Kidney epithelial cell (primary cell): ENCODE measurements around the gene ACO1. TPM values are rescaled to one million over a fixed set of nuclear protein-coding genes. Genes with fewer than 3 reads are reported as not detected.

ENCODE experiments used
- DNase-seq: peaks from one replicate; pipeline ENCODE4 v3.0.0-alpha.2; 2010; ENCODE audit warnings: low read depth
- H3K27me3 ChIP-seq: 2 replicates; pipeline ENCODE4 v1.6.0; 2011; ENCODE audit warnings: low read length; ENCODE audit not compliant: control insufficient read depth, insufficient read depth
- H3K36me3 ChIP-seq: 2 replicates; pipeline ENCODE4 v1.5.1; 2011; ENCODE audit warnings: low read length; ENCODE audit not compliant: control insufficient read depth, insufficient read depth
- H3K4me3 ChIP-seq: 2 replicates; pipeline ENCODE4 v1.5.1; 2011; ENCODE audit warnings: low read depth, mild to moderate bottlenecking, control low read depth, low read length
- total RNA-seq: library from RNA; depleted of rRNA; stranded (reverse); fragments of >200 nt; gene quantifications from 2 replicates; pipeline ENCODE4 v1.2.3, GENCODE V29; 2015
- TF ChIP-seq, protein P1 (sequence below): IDR thresholded peaks from 2 replicates; pipeline ENCODE4 v1.5.1; 2011; ENCODE audit warnings: mild to moderate bottlenecking, moderate library complexity, low read length, control low read depth, inconsistent platforms; ENCODE audit not compliant: insufficient read depth, poor library complexity, severe bottlenecking

Gene ACO1
- total RNA-seq, 1 donor from 2014 or later, result 39.1 TPM

DNA sequence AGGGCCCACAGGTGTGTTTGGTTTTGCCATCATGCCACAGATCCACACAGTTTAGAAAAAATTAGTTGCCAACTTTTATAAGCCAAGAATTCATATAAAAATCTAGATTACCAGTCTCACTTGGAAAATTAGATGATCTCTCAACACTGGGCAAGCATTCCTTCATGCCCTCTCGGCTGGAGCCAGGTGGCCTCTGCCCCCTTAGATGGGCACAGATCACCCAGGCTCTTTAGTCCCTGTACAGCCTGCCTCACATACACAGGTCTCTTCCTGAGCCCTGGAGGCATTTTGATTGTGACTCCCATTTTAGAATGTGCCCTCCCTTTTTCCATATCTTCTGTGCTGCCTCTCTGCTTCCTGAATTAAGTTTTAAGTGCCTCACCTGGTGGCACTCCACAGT lies 20.0 kb downstream of the ACO1 start:
- TF ChIP-seq, protein P1, sequence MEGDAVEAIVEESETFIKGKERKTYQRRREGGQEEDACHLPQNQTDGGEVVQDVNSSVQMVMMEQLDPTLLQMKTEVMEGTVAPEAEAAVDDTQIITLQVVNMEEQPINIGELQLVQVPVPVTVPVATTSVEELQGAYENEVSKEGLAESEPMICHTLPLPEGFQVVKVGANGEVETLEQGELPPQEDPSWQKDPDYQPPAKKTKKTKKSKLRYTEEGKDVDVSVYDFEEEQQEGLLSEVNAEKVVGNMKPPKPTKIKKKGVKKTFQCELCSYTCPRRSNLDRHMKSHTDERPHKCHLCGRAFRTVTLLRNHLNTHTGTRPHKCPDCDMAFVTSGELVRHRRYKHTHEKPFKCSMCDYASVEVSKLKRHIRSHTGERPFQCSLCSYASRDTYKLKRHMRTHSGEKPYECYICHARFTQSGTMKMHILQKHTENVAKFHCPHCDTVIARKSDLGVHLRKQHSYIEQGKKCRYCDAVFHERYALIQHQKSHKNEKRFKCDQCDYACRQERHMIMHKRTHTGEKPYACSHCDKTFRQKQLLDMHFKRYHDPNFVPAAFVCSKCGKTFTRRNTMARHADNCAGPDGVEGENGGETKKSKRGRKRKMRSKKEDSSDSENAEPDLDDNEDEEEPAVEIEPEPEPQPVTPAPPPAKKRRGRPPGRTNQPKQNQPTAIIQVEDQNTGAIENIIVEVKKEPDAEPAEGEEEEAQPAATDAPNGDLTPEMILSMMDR, result no peak
- H3K36me3 ChIP-seq, result peaks cover 2% of the 10 kb centered on the region
- H3K27me3 ChIP-seq, result no peaks in the 10 kb centered on the region
- DNase-seq, result no peak
- H3K4me3 ChIP-seq, result no peak overlapping the region

- H3K36me3 ChIP-seq, result peaks cover 2% of the 10 kb centered on the region
- no peak overlapping the region for H3K4me3 ChIP-seq
- TF ChIP-seq, protein P1, result no peak
- DNase-seq, result no peak
- no peaks in the 10 kb centered on the region for H3K27me3 ChIP-seq
Observed at GRCh38 chr9:32404856-32405255, 20.4 kb downstream of the ACO1 start.

- Histone ChIP-seq H3K27me3 (no peaks in the 10 kb centered on the region), H3K4me3 (no peak overlapping the region), H3K36me3 (peaks cover 2% of the 10 kb centered on the region)
- no peak for DNase-seq
- TF ChIP-seq, protein P1, result no peak
Observed at GRCh38 chr9:32405506-32405905, 21.1 kb downstream of the ACO1 start.

DNA sequence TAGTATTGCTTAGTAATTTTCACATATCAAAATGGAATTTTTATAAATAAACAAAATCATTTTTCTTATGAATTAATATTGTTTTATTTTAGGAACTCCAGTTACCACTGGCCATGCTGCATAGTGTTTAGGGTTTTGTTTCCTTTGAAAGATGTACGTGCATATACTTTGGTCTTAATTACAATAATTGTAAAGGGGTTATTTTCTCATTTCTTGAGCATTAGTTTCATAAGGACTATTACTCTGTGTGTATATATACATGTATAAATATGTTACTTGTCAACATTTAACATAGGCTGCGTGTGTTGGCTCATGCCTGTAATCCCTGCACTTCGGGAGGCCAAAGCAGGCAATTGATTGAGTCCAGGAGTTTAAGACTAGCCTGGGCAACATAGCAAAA lies 21.6 kb downstream of the ACO1 start:
- peaks cover 2% of the 10 kb centered on the region for H3K36me3 ChIP-seq
- TF ChIP-seq, protein P1, result no peak
- no peak for DNase-seq

DNA sequence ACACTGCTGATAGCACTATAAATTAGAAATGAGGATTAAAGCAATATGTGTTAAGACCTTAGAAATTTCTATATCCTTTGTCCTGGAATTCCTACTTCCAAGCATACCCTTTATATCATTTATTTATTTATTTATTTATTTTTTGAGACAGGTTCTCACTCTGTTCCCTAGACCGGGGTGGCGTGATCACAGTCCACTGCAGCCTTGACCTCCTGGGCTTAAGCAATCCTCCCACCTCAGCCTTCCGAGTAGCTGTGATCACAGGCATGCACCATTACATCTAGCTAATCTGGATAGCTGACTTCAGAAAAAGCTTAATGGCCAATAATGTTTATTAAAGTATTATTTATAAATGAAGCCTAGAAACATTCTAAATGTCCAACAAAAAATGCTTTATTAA lies 27.3 kb downstream of the ACO1 start:
- H3K4me3 ChIP-seq, result no peak overlapping the region
- TF ChIP-seq, protein P1, result no peak
- peaks cover 2% of the 10 kb centered on the region for H3K36me3 ChIP-seq
- DNase-seq, result no peak
- H3K27me3 ChIP-seq, result no peaks in the 10 kb centered on the region

More for the DNA sequence above, 21.6 kb downstream of the ACO1 start:
- Histone ChIP-seq H3K27me3 (no peaks in the 10 kb centered on the region), H3K4me3 (no peak overlapping the region)

GRCh38 chr9:32412440-32412839 lies 28.0 kb downstream of the ACO1 start:
- TF ChIP-seq, protein P1, result no peak

More at GRCh38 chr9:32412440-32412839, 28.0 kb downstream of the ACO1 start:
- H3K27me3 ChIP-seq, result no peaks in the 10 kb centered on the region
- H3K4me3 ChIP-seq, result no peak overlapping the region
- peaks cover 2% of the 10 kb centered on the region for H3K36me3 ChIP-seq
- DNase-seq, result no peak
